ENCODE data around the gene TMEM132A. TPM values are rescaled to one million over a fixed set of nuclear protein-coding genes. Genes with fewer than 3 reads are reported as not detected.

TMEM132A gene
- total and polyA plus RNA-seq, 4 experiments from 2014 or later: 0.78 to 0.93 TPM; not detected in 2

Other genes with a start within 250 kb of the TMEM132A start
- not detected for gene MS4A8, start 224.8 kb upstream of the TMEM132A start, total RNA-seq
- not detected for gene MS4A8, start 224.8 kb upstream of the TMEM132A start, polyA plus RNA-seq
- gene MS4A18, start 199.7 kb upstream of the TMEM132A start, total RNA-seq: not detected
- not detected for gene MS4A18, start 199.7 kb upstream of the TMEM132A start, polyA plus RNA-seq
- not detected for gene MS4A15, start 167.6 kb upstream of the TMEM132A start, total RNA-seq
- gene MS4A15, start 167.6 kb upstream of the TMEM132A start, polyA plus RNA-seq: not detected
- not detected for gene MS4A10, start 139.1 kb upstream of the TMEM132A start, total RNA-seq
- not detected for gene MS4A10, start 139.1 kb upstream of the TMEM132A start, polyA plus RNA-seq
- gene CCDC86, start 82.3 kb upstream of the TMEM132A start, total RNA-seq: 1 to 10 TPM; 7.5 to 9.6 TPM
- 10 to 100 TPM; 12.5 to 17.2 TPM for gene CCDC86, start 82.3 kb upstream of the TMEM132A start, polyA plus RNA-seq
- gene PTGDR2, start 68.5 kb upstream of the TMEM132A start, total RNA-seq: 1 to 10 TPM; 3.6 TPM
- 1 to 10 TPM; 1.9 to 3.5 TPM for gene PTGDR2, start 68.5 kb upstream of the TMEM132A start, polyA plus RNA-seq
- gene ZP1, start 56.9 kb upstream of the TMEM132A start, total RNA-seq: under 1 TPM; 0.33 to 0.41 TPM
- gene ZP1, start 56.9 kb upstream of the TMEM132A start, polyA plus RNA-seq: under 1 TPM in 1 of 2 donors, not detected in 1; 0.50 TPM
- 10 to 100 TPM; 97.4 to 99.2 TPM for gene PRPF19, start 17.9 kb upstream of the TMEM132A start, total RNA-seq
- gene PRPF19, start 17.9 kb upstream of the TMEM132A start, polyA plus RNA-seq: 10 to 100 TPM; 10.8 to 17.1 TPM
- gene TMEM109, start 10.3 kb upstream of the TMEM132A start, total RNA-seq: 10 to 100 TPM; 66.9 to 68.0 TPM
- gene TMEM109, start 10.3 kb upstream of the TMEM132A start, polyA plus RNA-seq: 100 to 1,000 TPM; 195 to 333 TPM
- gene SLC15A3, start 27.7 kb downstream of the TMEM132A start, total RNA-seq: 1 to 10 TPM; 4.6 to 5.4 TPM
- gene SLC15A3, start 27.7 kb downstream of the TMEM132A start, polyA plus RNA-seq: under 1 TPM in 1 of 2 donors, not detected in 1; 0.29 TPM
- 100 to 1,000 TPM; 414 to 428 TPM for gene CD6, start 47.2 kb downstream of the TMEM132A start, total RNA-seq
- 100 to 1,000 TPM; 281 to 298 TPM for gene CD6, start 47.2 kb downstream of the TMEM132A start, polyA plus RNA-seq
- 100 to 1,000 TPM; 283 to 289 TPM for gene CD5, start 178.0 kb downstream of the TMEM132A start, total RNA-seq
- 100 to 1,000 TPM; 170 to 323 TPM for gene CD5, start 178.0 kb downstream of the TMEM132A start, polyA plus RNA-seq
- gene VPS37C, start 237.0 kb downstream of the TMEM132A start, total RNA-seq: 1 to 10 TPM; 7.3 to 7.9 TPM
- under 1 TPM; 0.25 to 0.93 TPM for gene VPS37C, start 237.0 kb downstream of the TMEM132A start, polyA plus RNA-seq